GM12873 (cell line): Measurements from ENCODE around the gene MS4A15.

ENCODE experiments used
- TF ChIP-seq, protein P1 (sequence below): IDR thresholded peaks from 2 replicates; pipeline ENCODE4 v1.5.1; 2012; ENCODE audit warnings: low read depth, mild to moderate bottlenecking, moderate library complexity, low read length, control low read depth; ENCODE audit not compliant: insufficient read depth; ENCODE audit errors: missing control alignments

MS4A15 gene

DNA sequence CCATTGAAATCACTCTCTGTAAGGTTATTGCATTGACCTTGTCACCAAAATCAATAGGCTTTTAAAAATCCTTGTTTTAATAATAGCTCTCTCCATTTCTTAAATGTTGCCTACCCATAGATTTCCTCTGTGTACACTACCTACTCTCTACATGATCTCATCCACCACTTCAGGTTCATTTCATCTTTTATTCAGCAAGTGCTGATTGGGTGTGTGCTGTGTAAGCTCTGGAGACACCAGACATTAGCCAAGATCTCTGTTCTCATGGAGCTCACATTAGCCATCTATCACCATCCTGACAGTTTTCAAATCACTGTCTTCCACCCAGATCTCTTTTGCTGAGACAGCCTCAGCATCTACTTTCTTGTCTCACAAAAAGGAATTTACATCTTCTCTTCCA lies 24.1 kb downstream of the MS4A15 start:
- TF ChIP-seq, protein P1, sequence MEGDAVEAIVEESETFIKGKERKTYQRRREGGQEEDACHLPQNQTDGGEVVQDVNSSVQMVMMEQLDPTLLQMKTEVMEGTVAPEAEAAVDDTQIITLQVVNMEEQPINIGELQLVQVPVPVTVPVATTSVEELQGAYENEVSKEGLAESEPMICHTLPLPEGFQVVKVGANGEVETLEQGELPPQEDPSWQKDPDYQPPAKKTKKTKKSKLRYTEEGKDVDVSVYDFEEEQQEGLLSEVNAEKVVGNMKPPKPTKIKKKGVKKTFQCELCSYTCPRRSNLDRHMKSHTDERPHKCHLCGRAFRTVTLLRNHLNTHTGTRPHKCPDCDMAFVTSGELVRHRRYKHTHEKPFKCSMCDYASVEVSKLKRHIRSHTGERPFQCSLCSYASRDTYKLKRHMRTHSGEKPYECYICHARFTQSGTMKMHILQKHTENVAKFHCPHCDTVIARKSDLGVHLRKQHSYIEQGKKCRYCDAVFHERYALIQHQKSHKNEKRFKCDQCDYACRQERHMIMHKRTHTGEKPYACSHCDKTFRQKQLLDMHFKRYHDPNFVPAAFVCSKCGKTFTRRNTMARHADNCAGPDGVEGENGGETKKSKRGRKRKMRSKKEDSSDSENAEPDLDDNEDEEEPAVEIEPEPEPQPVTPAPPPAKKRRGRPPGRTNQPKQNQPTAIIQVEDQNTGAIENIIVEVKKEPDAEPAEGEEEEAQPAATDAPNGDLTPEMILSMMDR: no peak

DNA sequence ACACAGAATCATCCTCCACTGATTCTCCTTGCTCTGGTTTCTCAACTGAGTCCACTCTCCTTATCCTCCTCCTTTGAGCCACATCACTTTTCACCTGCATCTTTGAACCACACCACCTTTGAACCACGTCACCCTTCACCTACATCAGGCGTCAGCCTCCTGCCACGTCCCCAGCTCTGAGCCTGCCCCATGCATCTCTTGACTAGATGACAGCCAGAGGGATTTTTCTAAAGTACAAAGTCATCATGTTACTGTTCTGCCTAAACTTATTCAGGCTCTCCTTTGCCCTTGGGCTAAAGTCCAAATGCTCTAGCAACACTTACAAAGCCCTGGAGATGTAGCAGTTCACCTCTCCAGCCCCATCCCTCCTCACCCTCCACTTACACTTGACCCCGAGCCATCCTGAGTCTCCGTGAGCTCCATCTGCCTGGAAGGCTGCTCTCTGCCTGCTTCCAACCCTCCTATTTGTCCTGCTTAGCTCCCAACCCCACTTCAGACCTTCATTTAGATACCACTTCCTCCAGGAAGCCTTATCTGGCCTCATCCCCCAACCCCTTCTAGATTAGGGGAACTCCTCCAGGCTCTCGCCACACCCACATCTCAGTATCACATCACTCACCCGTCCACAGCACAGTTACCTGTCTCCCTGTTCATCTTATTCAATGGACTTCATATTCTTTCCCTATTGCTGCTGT lies 24.8 kb downstream of the MS4A15 start:
- TF ChIP-seq, protein P1: no peak

DNA sequence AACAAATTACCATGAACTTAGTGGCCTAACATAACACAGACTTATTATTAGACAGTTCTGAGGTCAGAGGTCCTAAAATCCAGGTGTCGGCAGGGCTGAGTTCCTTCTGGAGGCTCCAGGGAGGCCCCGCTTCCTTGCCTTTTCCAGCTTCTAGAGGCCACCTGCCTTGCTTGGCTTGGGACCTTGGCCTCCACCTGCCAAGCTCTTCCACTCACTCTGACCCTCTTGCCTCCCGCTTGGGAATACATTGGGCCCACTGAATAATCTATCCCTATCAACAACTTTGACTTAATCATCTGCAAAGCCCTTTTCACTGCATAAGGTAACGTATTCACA lies 25.3 kb downstream of the MS4A15 start:
- TF ChIP-seq, protein P1: no peak

DNA sequence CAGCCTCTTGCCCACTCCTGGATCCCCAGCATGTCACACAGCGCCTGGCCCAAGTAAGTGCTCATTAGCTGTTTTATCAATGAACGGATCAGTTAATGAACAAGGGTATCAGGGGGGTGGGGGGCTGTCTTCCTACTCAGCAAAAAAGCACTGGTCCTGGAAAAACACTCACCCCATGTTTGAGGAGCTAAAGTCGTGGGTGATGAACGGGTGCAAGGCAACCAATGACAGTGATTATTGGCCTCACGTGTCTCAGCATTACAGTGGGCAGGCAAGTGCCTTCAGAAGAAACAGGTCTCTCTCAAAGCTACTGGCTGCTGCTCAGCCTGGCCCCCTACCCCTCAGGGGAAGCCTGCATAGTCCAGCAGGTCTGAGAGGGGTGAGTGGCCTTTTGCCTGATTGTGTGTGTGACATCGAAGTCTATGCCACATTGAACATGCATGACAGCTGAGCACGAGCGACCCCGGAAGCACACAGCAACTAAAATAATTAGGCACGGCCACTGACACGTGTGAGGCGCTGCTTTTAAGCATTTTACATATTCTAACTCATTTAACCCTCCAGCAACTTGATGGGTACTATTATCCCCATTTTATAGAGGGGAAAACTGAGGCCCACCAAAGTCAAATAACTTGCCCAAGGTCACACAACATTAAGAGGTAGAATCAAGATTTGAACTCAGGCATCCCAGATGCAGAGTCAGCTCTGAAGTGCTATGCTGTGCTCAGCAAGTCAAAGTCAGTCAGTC lies 25.9 kb downstream of the MS4A15 start:
- TF ChIP-seq, protein P1: no peak

DNA sequence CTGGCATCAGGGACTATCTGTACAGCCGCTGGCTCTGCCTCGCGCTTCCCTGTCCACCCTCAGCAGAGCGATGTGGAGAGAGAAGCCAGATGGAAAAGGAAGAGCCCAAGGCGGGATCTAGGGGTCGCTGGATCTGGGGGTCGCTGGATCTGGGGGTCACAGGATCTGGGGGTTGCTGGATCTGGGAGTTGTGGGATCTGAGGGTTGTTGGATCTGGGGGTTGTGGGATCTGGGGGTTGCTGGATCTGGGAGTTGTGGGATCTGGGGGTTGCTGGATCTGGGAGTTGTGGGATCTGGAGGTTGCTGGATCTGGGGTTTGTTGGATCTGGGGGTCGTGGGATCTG lies 26.4 kb downstream of the MS4A15 start:
- TF ChIP-seq, protein P1: no peak

DNA sequence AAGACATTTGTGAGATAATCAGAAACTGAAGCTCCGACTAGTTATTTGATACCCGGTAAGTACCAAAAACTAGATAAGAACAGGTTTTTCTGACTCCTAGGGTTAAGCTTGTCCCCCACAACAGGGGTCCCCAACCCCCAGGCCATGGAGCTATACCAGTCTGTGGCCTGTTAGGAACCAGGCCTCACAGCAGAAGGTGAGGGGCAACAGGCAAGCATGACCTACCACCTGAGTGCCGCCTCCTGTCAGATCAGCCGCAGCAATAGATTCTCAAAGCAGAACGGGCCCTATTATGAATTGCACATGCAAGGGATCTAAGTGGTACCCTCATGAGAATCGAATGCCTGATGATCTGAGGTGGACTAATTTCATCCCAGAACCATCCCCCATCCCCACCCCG lies 27.2 kb downstream of the MS4A15 start:
- TF ChIP-seq, protein P1: no peak

DNA sequence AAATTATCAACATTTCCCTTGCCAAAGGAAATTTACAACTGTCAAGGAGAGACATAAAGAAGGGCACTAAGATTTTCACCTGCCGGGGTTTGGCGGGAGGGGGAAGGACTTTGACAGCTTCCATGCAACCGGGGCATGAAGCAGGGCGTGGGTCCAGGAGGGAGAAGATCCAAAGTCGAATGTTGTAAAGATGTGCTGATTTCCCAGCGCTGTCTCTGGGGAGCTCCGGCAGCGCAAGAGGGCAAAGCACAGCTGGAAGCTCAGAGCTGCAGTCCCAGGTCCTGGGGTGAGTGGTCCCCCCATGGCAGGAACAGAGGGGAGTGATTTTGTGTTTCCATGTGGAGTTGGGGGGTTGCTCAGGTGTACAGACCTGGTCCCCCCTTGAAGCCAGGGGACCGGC lies 28.5 kb downstream of the MS4A15 start, which contains the start of gene MS4A10:
Gene MS4A10, plus strand, starts transcription at position 198 of the 400 bp plus-strand sequence. CDS start 5,003 bp downstream, outside the sequence.
- TF ChIP-seq, protein P1: no peak
